Heart left ventricle (tissue), 16 donors: ENCODE results near the gene KCTD15. TPM values are rescaled to one million over a fixed set of nuclear protein-coding genes. Genes with fewer than 3 reads are reported as not detected.

Source experiments
- ATAC-seq, 4 donors: fragments of 200-7000 bp; cut with Tn5 transposase; one replicate each; pipeline ENCODE4 v1.9.1; 2020 to 2022; ENCODE audit warnings: moderate library complexity in 4 of 4, mild to moderate bottlenecking in 3 of 4, moderate number of reproducible peaks in 1 of 4
- DNase-seq, 5 donors: peaks; one replicate each; pipeline ENCODE4 v3.0.0-alpha.2; 2020
- H3K27ac ChIP-seq, 12 donors: fragments of 200-600 bp; sonication (generic) in 4 of 12; one replicate each; pipeline versions ENCODE4 v1.5.0 to v1.8.0; 2016 to 2022; ENCODE audit warnings: mild to moderate bottlenecking in 2 of 12
- H3K27me3 ChIP-seq, 9 donors: fragments of 200-600 bp; sonication (generic) in 2 of 9; one replicate each; pipeline versions ENCODE4 v1.5.1 to v1.8.0; 2016 to 2022; ENCODE audit warnings: mild to moderate bottlenecking in 3 of 9
- H3K36me3 ChIP-seq, 9 donors: fragments of 200-600 bp; sonication (generic) in 2 of 9; one replicate each; pipeline versions ENCODE4 v1.5.0 to v1.8.0; 2018 to 2022; ENCODE audit warnings: mild to moderate bottlenecking in 2 of 9
- H3K4me1 ChIP-seq, 12 donors: fragments of 200-600 bp; sonication (generic) in 4 of 12; one replicate each; pipeline versions ENCODE4 v1.5.0 to v1.8.0; 2016 to 2022; ENCODE audit warnings: mild to moderate bottlenecking in 3 of 12
- H3K4me3 ChIP-seq, 12 donors: fragments of 200-600 bp; sonication (generic) in 4 of 12; one replicate each; pipeline versions ENCODE4 v1.5.0 to v1.8.0; 2017 to 2022; ENCODE audit warnings: mild to moderate bottlenecking in 9 of 12, moderate library complexity in 4 of 12
- H3K9me3 ChIP-seq, 12 donors: fragments of 200-600 bp; sonication (generic) in 4 of 12; one replicate each; pipeline versions ENCODE4 v1.5.0 to v1.8.0; 2016 to 2022; ENCODE audit warnings: mild to moderate bottlenecking in 1 of 12
- CTCF ChIP-seq, 12 donors: fragments of 200-600 bp; sonication (generic) in 4 of 12; IDR thresholded peaks; one replicate each; pipeline versions ENCODE4 v1.5.0 to v1.8.0; 2018 to 2022; ENCODE audit warnings: antibody characterized with exemption in 12 of 12, mild to moderate bottlenecking in 5 of 12
- POLR2A ChIP-seq, 2 donors: fragments of 450-650 bp; IDR thresholded peaks; one replicate each; pipeline ENCODE4 v1.6.1; 2017; ENCODE audit warnings: antibody characterized with exemption in 2 of 2, mild to moderate bottlenecking in 2 of 2, moderate library complexity in 2 of 2
- WGBS, 4 donors: extraction: QIAGEN DNeasy Blood & Tissue Kit in 2 of 4; methylation state at CpG; one replicate each; pipeline versions ENCODE4 v1.1.5 to v1.1.7; 2013 to 2018; 5-methylcytosine and 5-hydroxymethylcytosine counted together
- intact Hi-C, 10 donors: fragments of 100-400 bp; cut with DNase I; formaldehyde crosslinking; loops; one replicate each; pipeline versions ENCODE4 v1.11.1 to v1.14.2; 2022
- polyA plus RNA-seq, 2 donors: library from polyadenylated mRNA; stranded (reverse); fragments of 200-250 nt; gene quantifications; one replicate each; pipeline ENCODE4 v1.2.3, GENCODE V29; 2013
- total RNA-seq, 9 donors: library from RNA; depleted of rRNA in 2 of 9; stranded (reverse); fragments of >200 nt in 2 of 9; fragmentation: NEBNext Ultra II Directional in 3 of 9; extraction: Animal tissue kit (Norgen Biotek cat#: 25700) in 3 of 9; gene quantifications; one replicate each; pipeline versions ENCODE4 v1.1.0 to v1.2.4, GENCODE V29; 2016 to 2023
- donor health status: ischemic (EF 13 %, LVEDD 7.1; RV severe dilation, severe dysfunction).
- donor health status: healthy with polysubstance abuse.
- donor health status: DM: no; HTN: yes; CAD: no.
- donor health status: DM: no; HTN: no; CAD: no.
- donor health status: ischemic (EF 25% LVEDD 6.9; RV normal size, moderate dysfunction).
- donor health status: ischemic (EF 25% LVEDD 5.7; RV mildly dilated, moderate dysfunction).
- donor health status: healthy.
- donor health status: DM: yes; HTN: yes; CAD: no.
- donor health status: ischemic (EF 35%, LVEDD 5.7; RV mildly dilated, moderate dysfunction).
- donor health status: nonischemic (EF 11% LVEDD 7.7; RV severe dilation, severe dysfunction).
- donor health status: DM: yes; HTN: yes; CAD: no.
- donor health status: PGD.
- donor health status: ischemic (EF 29% LVEDD 5.4; RV normal size, mild dysfunction).
- donor health status: nonischemic (EF 23%, LVEDD 6.1; RV moderate dilation, normal function).

The KCTD15 gene
- total and polyA plus RNA-seq, 11 donors: 5.4 to 36.9 (median 9.8) TPM

- intact Hi-C loops: no loop called here
- ATAC-seq: no peak
- no peak for TF ChIP-seq CTCF (IDR thresholded peaks at IDR 0.05)
These were observed 47.8 kb downstream of the KCTD15 start for GRCh38 chr19:33844478-33844877.

GRCh38 chr19:33845498-33845897 is 48.8 kb downstream of the KCTD15 start:
- WGBS, 4 donors: 68 to 90% (median 83%) methylated on average over 2 of the region's 2 CpGs
- Histone ChIP-seq H3K27me3 (peaks cover 0 to 9% (median 0%) of the 10 kb centered on the region in 9 donors), H3K9me3 (peaks cover 0 to 6% (median 0%) of the 10 kb centered on the region in 12 donors), H3K4me1 (no peaks in the 10 kb centered on the region), H3K27ac (no peak overlapping the region), H3K36me3 (no peaks in the 10 kb centered on the region), H3K4me3 (no peak overlapping the region)
- intact Hi-C loops: no loop called here
- DNase-seq: no peak
- TF ChIP-seq CTCF (IDR thresholded peaks at IDR 0.05): no peak
- no peak for ATAC-seq

More at GRCh38 chr19:33844478-33844877, 47.8 kb downstream of the KCTD15 start:
- Histone ChIP-seq H3K4me3 (no peak overlapping the region), H3K9me3 (no peaks in the 10 kb centered on the region), H3K27ac (no peak overlapping the region), H3K36me3 (no peaks in the 10 kb centered on the region), H3K27me3 (peaks cover 0 to 9% (median 0%) of the 10 kb centered on the region in 9 donors), H3K4me1 (no peaks in the 10 kb centered on the region)
- no peak for DNase-seq
- WGBS, 4 donors: 78 to 91% (median 83%) methylated on average over 3 of the region's 3 CpGs

- DNase-seq: no peak
- Histone ChIP-seq H3K27me3 (peaks cover 0 to 3% (median 0%) of the 10 kb centered on the region in 9 donors), H3K27ac (no peak overlapping the region), H3K4me3 (no peak overlapping the region), H3K36me3 (no peaks in the 10 kb centered on the region), H3K4me1 (no peaks in the 10 kb centered on the region), H3K9me3 (peaks cover 0 to 28% (median 4%) of the 10 kb centered on the region in 12 donors)
- TF ChIP-seq POLR2A (IDR thresholded peaks at IDR 0.05) (no peak), CTCF (IDR thresholded peaks at IDR 0.05) (no peak)
- intact Hi-C loops: no loop called here
- ATAC-seq: no peak
- 83 to 95% (median 91%) methylated on average over 3 to 5 of the region's 5 CpGs for WGBS, 4 donors
These were observed 53.0 kb downstream of the KCTD15 start for GRCh38 chr19:33849551-33850147.

- no peaks in the 10 kb centered on the region for H3K4me1 ChIP-seq
- DNase-seq (no peak), ATAC-seq (no peak)
- no peak overlapping the region for H3K4me3 ChIP-seq
- H3K27me3 ChIP-seq: no peaks in the 10 kb centered on the region
- H3K36me3 ChIP-seq: no peaks in the 10 kb centered on the region
- 84 to 92% (median 87%) methylated on average over 17 of the region's 17 CpGs for WGBS, 4 donors
- no peaks in the 10 kb centered on the region for H3K9me3 ChIP-seq
- no peak overlapping the region for H3K27ac ChIP-seq
- intact Hi-C loops: no loop called here
- no peak for TF ChIP-seq CTCF (IDR thresholded peaks at IDR 0.05)
- no peak for TF ChIP-seq POLR2A (IDR thresholded peaks at IDR 0.05)
These were observed 62.3 kb downstream of the KCTD15 start for GRCh38 chr19:33859016-33859415.
